ENCODE measurements around the gene NRCAM. TPM values are rescaled to one million over a fixed set of nuclear protein-coding genes. Genes with fewer than 3 reads are reported as not detected.

Gene NRCAM
- total and polyA plus RNA-seq, 10 of the 15 experiments (the other 5 are each of a cell fraction or from before 2014, with no cell fraction given) = 0.30 to 2.0 (median 1.0) TPM

DNA sequence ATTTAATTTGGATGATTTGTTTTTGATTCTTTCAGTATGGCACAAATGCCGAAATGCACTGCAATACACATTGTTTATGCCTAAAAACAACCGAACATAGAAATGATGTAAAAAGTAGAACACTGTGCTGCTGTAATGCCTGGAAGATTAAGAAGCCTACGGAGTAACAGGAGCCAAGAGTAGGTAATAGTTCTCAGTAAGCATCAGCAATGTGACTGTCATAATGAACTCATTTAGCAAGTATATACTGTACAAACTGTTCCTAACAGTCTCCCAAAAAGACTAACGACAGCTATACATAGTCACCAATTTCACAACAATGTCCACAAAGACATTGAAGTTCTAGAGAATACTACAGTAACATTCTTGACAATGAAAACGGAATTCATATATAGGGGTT lies 307.1 kb downstream of the NRCAM start:
- ChIA-PET POLR2A (no interaction called here), RAD21 (ENCODE audit: unreplicated experiment) (interaction anchor here (0.7 to 1.5 kb wide), 4 partner anchors 18 to 42 kb away, joined by 3 to 4 read pairs (median 4); no protein-coding TSS in a partner anchor), CTCF (interaction anchor here (0.7 to 3.8 kb wide), 5 partner anchors 11 to 43 kb away, joined by 3 to 24 read pairs (median 3); no protein-coding TSS in a partner anchor), SMC1A (ENCODE audit: uncharacterized antibody, unreplicated experiment) (interaction anchor here (1.1 to 1.4 kb wide), 3 partner anchors 25 to 36 kb away, joined by 3 to 8 read pairs (median 3); no protein-coding TSS in a partner anchor)
- H3K27me3 ChIP-seq (replicated peaks in 1 of 2; ENCODE audit: control insufficient read depth in 2 of 2, insufficient read depth in 2 of 2, low read length in 1 of 2) = peaks cover 0 to 4% of the 10 kb centered on the region in 2 experiments; a peak in 1 of 4 replicates
- no peak overlapping the region for H3K4me3 ChIP-seq
- no peaks in the 10 kb centered on the region for H3K79me2 ChIP-seq (ENCODE audit: control insufficient read depth, insufficient read depth, low read length)
- 42% methylated on average over 5 of the region's 5 CpGs for WGBS (ENCODE audit: insufficient coverage, insufficient replicate concordance, low lambda C conversion rate, missing lambda C conversion rate)
- BruUV-seq (replicated peaks) = no TSS peak
- intact Hi-C loops (cut with micrococcal nuclease; ENCODE audit: unreplicated experiment) = loop anchor here (5.0 to 10.0 kb wide), 2 partner anchors 272 to 404 kb away; partner anchors contain the start of gene CBLL1
- no peaks in the 10 kb centered on the region for H3K9me3 ChIP-seq (replicated peaks; ENCODE audit: control insufficient read depth, insufficient read depth, low read length)
- ATAC-seq (no peak), DNase-seq (ENCODE audit: low read depth, low spot score) (no peak), FAIRE-seq (no peak)
- no peaks in the 10 kb centered on the region for H3K36me3 ChIP-seq (ENCODE audit: control insufficient read depth in 2 of 2, insufficient read depth in 2 of 2, low read length in 1 of 2)
- H3K4me2 ChIP-seq (ENCODE audit: control insufficient read depth, insufficient read depth) = no peak overlapping the region
- no peaks in the 10 kb centered on the region for H4K20me1 ChIP-seq (ENCODE audit: control insufficient read depth, insufficient read depth)
- H3K9ac ChIP-seq (ENCODE audit: control insufficient read depth, insufficient read depth, low read length) = no peak overlapping the region
- no peak overlapping the region for H2AFZ ChIP-seq (ENCODE audit: control insufficient read depth, low read depth, low read length)
- H3K4me1 ChIP-seq (ENCODE audit: control insufficient read depth, insufficient read depth, low read length) = no peaks in the 10 kb centered on the region
- no peak overlapping the region for H3K27ac ChIP-seq (ENCODE audit: control insufficient read depth, insufficient read depth)
- no peak for TF ChIP-seq ZNF384 (IDR thresholded peaks at IDR 0.05; ENCODE audit: borderline replicate concordance, low read depth, low read length)
- no peak for TF ChIP-seq SMC3 (IDR thresholded peaks at IDR 0.05; ENCODE audit: borderline replicate concordance, low read length)
- TF ChIP-seq ZNF207 (IDR thresholded peaks at IDR 0.05; ENCODE audit: borderline replicate concordance) = no peak
- TF ChIP-seq, protein P1, sequence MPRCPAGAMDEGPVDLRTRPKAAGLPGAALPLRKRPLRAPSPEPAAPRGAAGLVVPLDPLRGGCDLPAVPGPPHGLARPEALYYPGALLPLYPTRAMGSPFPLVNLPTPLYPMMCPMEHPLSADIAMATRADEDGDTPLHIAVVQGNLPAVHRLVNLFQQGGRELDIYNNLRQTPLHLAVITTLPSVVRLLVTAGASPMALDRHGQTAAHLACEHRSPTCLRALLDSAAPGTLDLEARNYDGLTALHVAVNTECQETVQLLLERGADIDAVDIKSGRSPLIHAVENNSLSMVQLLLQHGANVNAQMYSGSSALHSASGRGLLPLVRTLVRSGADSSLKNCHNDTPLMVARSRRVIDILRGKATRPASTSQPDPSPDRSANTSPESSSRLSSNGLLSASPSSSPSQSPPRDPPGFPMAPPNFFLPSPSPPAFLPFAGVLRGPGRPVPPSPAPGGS (IDR thresholded peaks at IDR 0.05; ENCODE audit: borderline replicate concordance, insufficient read depth, low read depth, low read length, poor library complexity, severe bottlenecking) = no peak
- in situ Hi-C loops (cut with MboI) = loop anchor here (5.0 kb wide), 1 partner anchor 37 kb away; no protein-coding TSS in a partner anchor
